Smooth muscle cell of the brain vasculature (primary cell): ENCODE results near the gene ADPRM.
A peak's percentile ranks its signal among the peaks of the same experiment; 100 is the strongest.
"Not testable (repeated sequence)": the region's sequence is repeated elsewhere in the genome, so short reads cannot be mapped to it uniquely, and the experiment has no call there.

Source experiments
- DNase-seq: peaks from one replicate; pipeline ENCODE4 v3.0.0-alpha.2; 2012; ENCODE audit warnings: low read depth, low spot score

Gene ADPRM

GRCh38 chr17:10697092-10698081, at the start of gene ADPRM, which contains the start of gene SCO1:
Gene ADPRM (plus strand): TSS chr17:10697594. CDS start chr17:10704927, 7,333 bp downstream.
Gene SCO1 (minus strand): TSS chr17:10697533. CDS start chr17:10697507, 26 bp downstream.
- peak; percentile 69 for DNase-seq

GRCh38 chr17:10648381-10648780, 49.0 kb upstream of the ADPRM start:
- no peak for DNase-seq

GRCh38 chr17:10648956-10649355, 48.4 kb upstream of the ADPRM start:
- DNase-seq, result no peak

- DNase-seq, result no peak
Measured at GRCh38 chr17:10649602-10650001, 47.8 kb upstream of the ADPRM start.

- no peak for DNase-seq
Measured at GRCh38 chr17:10651927-10652326, 45.5 kb upstream of the ADPRM start.

GRCh38 chr17:10652984-10653659, 44.3 kb upstream of the ADPRM start:
- DNase-seq, result no peak

- no peak for DNase-seq
Measured at GRCh38 chr17:10653987-10654386, 43.4 kb upstream of the ADPRM start.

GRCh38 chr17:10657148-10657547, 40.2 kb upstream of the ADPRM start, which contains the start of gene MYH3:
Gene MYH3 (minus strand): TSS chr17:10657309. CDS start chr17:10655064, 2,245 bp downstream.
- DNase-seq, result no peak

- no peak for DNase-seq
Measured at GRCh38 chr17:10657879-10658278, 39.5 kb upstream of the ADPRM start.

GRCh38 chr17:10661437-10661836, 36.0 kb upstream of the ADPRM start:
- no peak for DNase-seq

GRCh38 chr17:10663231-10663630, 34.2 kb upstream of the ADPRM start:
- DNase-seq, result no peak

GRCh38 chr17:10664571-10664970, 32.8 kb upstream of the ADPRM start:
- no peak for DNase-seq

GRCh38 chr17:10666906-10667305, 30.5 kb upstream of the ADPRM start:
- DNase-seq, result no peak

GRCh38 chr17:10668775-10669174, 28.6 kb upstream of the ADPRM start:
- no peak for DNase-seq

GRCh38 chr17:10673312-10673711, 24.1 kb upstream of the ADPRM start:
- no peak for DNase-seq

GRCh38 chr17:10674704-10675103, 22.7 kb upstream of the ADPRM start:
- no peak for DNase-seq

GRCh38 chr17:10681866-10682446, 15.4 kb upstream of the ADPRM start:
- DNase-seq, result no peak

- DNase-seq, result no peak
Measured at GRCh38 chr17:10683853-10684252, 13.5 kb upstream of the ADPRM start.

GRCh38 chr17:10687499-10687898, 9.9 kb upstream of the ADPRM start:
- no peak for DNase-seq

- DNase-seq, result not testable (repeated sequence)
Measured at GRCh38 chr17:10695875-10696407, 1.5 kb upstream of the ADPRM start.

GRCh38 chr17:10698096-10698818, 863 bp downstream of the ADPRM start:
- DNase-seq, result no peak
